K562 (cell line): ENCODE results near the gene NFYC. TPM values are rescaled to one million over a fixed set of nuclear protein-coding genes. Genes with fewer than 3 reads are reported as not detected.

Experiments
- AFF1 ChIP-seq, 2 experiments: fragments of 450-650 bp; IDR thresholded peaks; 2 replicates each; pipeline ENCODE4 v1.6.1; 2018; ENCODE audit warnings: mild to moderate bottlenecking in 2 of 2, low read depth in 1 of 2; ENCODE audit not compliant: partially characterized antibody in 2 of 2
- CAMTA2 ChIP-seq: fragments of 250-450 bp; sonication (Bioruptor Pico); conservative IDR thresholded peaks from 2 replicates; pipeline ENCODE4 v1.5.1; 2022
- FOXA3 ChIP-seq, 2 experiments: fragments of 450-650 bp in 1 of 2; sonication (generic) in 1 of 2; formaldehyde crosslinking; IDR thresholded peaks in 1 of 2; conservative IDR thresholded peaks in 1 of 2; 2 replicates each; pipeline versions ENCODE4 v1.4.0 to v1.8.0; 2020 to 2022; ENCODE audit warnings: mild to moderate bottlenecking in 2 of 2, missing genetic modification reagents in 1 of 2
- HINFP ChIP-seq: fragments of 450-650 bp; conservative IDR thresholded peaks from 2 replicates; pipeline ENCODE4 v1.6.1; 2016; ENCODE audit warnings: missing genetic modification characterization, low read depth, mild to moderate bottlenecking, control low read depth, missing compliant biosample characterization
- HNRNPUL1 ChIP-seq: fragments of 200-400 bp; formaldehyde crosslinking; IDR thresholded peaks from 2 replicates; pipeline ENCODE4 v1.6.1; 2017; ENCODE audit warnings: low read length
- MTA3 ChIP-seq: fragments of 450-650 bp; formaldehyde crosslinking; IDR thresholded peaks from 2 replicates; pipeline ENCODE4 v1.6.1; 2017; ENCODE audit warnings: mild to moderate bottlenecking, borderline replicate concordance
- TARDBP ChIP-seq: fragments of 450-650 bp; IDR thresholded peaks from 2 replicates; pipeline ENCODE4 v1.6.1; 2016
- TCF3 ChIP-seq: sonication (generic); formaldehyde crosslinking; IDR thresholded peaks from 2 replicates; pipeline ENCODE4 v1.4.0; 2020; ENCODE audit warnings: mild to moderate bottlenecking, missing genetic modification reagents
- U2AF2 ChIP-seq: fragments of 200-400 bp; formaldehyde crosslinking; optimal IDR thresholded peaks from 2 replicates; pipeline ENCODE3; 2017; ENCODE audit warnings: low read depth, mild to moderate bottlenecking, low read length
- ZNF318 ChIP-seq, 2 experiments: fragments of 450-650 bp; IDR thresholded peaks; 2 replicates each; pipeline ENCODE4 v1.6.1; 2016; ENCODE audit warnings: mild to moderate bottlenecking in 2 of 2, borderline replicate concordance in 1 of 2, low read depth in 1 of 2, moderate library complexity in 1 of 2
- ZNF384 ChIP-seq: IDR thresholded peaks from 2 replicates; pipeline ENCODE4 v1.6.1; 2012; ENCODE audit warnings: low read depth, low read length, improper control_type of control experiment
- ZNF436 ChIP-seq: fragments of 250-450, 450-650 bp; sonication (Bioruptor Pico); formaldehyde crosslinking; IDR thresholded peaks from 2 replicates; pipeline ENCODE4 v1.7.0; 2020; ENCODE audit warnings: mild to moderate bottlenecking
- polyA plus RNA-seq, 8 experiments: library from polyadenylated mRNA; depleted of rRNA in 4 of 8; stranded (reverse) in 5 of 8; unstranded in 3 of 8; fragments of >200 nt; fragmentation: Nextera tagmentation in 2 of 8; fragmentation: Illumina TruSeq in 1 of 8; extraction: Ambion mirVana in 2 of 8; extraction: Trizol in 1 of 8; gene quantifications; 2 replicates each; pipeline versions ENCODE4 v1.2.1 to v1.2.3, GENCODE V29; 2011 to 2014; ENCODE audit warnings: inconsistent platforms in 1 of 8, missing spikeins in 1 of 8
- total RNA-seq, 7 experiments: library from RNA; depleted of rRNA in 6 of 7; stranded (reverse); fragments of >200 nt in 6 of 7; fragmentation: Illumina TruSeq in 2 of 7; extraction: Trizol in 2 of 7; gene quantifications; 2 replicates each; pipeline versions ENCODE4 v1.2.1 to v1.2.3, GENCODE V29; 2011 to 2021; ENCODE audit warnings: low replicate concordance in 1 of 7

Gene NFYC
- total and polyA plus RNA-seq, 9 of the 15 experiments (the other 6 are each of a cell fraction or from before 2014, with no cell fraction given), result 4.8 to 59.8 (median 41.1) TPM

GRCh38 chr1:40691538-40692428, at the start of gene NFYC (continued):
- TF ChIP-seq HINFP (no peak), ZNF384 (no peak; the same call in 1 of the 2 replicates), MTA3 (peak; percentile 94), HNRNPUL1 (no peak), TARDBP (peak; percentile 94), CAMTA2 (peak; percentile 93; the same call in 1 of the 2 replicates), FOXA3 (CRISPR knock-in tag; conservative IDR thresholded peaks at IDR 0.05 in 1 of 2, IDR thresholded peaks at IDR 0.05 in 1 of 2) (peak in 1 of 2 experiments; percentile 76; a peak in 2 of 4 replicates), ZNF436 (CRISPR knock-in tag) (0 out of 2 replicates have a peak, but pooled peaks have one; percentile 1), ZNF318 (IDR thresholded peaks at IDR 0.05; ENCODE audit: borderline replicate concordance in 1 of 2, low read depth in 1 of 2) (no peak), U2AF2 (no peak), AFF1 (IDR thresholded peaks at IDR 0.05; ENCODE audit: low read depth in 1 of 2, partially characterized antibody in 2 of 2) (no peak), TCF3 (CRISPR knock-in tag) (peak; percentile 79)
